Endothelial cell of umbilical vein (primary cell): ENCODE measurements around the gene CCT5.

Experiments
- EZH2 ChIP-seq: IDR thresholded peaks from 2 replicates; pipeline ENCODE4 v1.6.1; 2012; ENCODE audit warnings: borderline replicate concordance, low read depth, mild to moderate bottlenecking, moderate library complexity, low read length, inconsistent platforms; ENCODE audit not compliant: severe bottlenecking
- FOS ChIP-seq: IDR thresholded peaks from 2 replicates; pipeline ENCODE4 v1.6.1; 2011; ENCODE audit warnings: mild to moderate bottlenecking, low read length, moderate library complexity, borderline replicate concordance; ENCODE audit not compliant: insufficient read depth
- POLR2A ChIP-seq: IDR thresholded peaks from 2 replicates; pipeline ENCODE4 v1.6.1; 2012; ENCODE audit warnings: low read depth, mild to moderate bottlenecking, control low read depth, low read length
- POLR2AphosphoS5 ChIP-seq: IDR thresholded peaks from 2 replicates; pipeline ENCODE4 v1.6.1; 2012; ENCODE audit warnings: low read depth, mild to moderate bottlenecking, control low read depth, low read length, moderate library complexity; ENCODE audit not compliant: insufficient read depth
- TF ChIP-seq, protein P1 (sequence below), 2 donors: IDR thresholded peaks; 1 replicate in 1 of 2; 2 replicates in 1 of 2; pipeline ENCODE4 v1.5.1; 2011; ENCODE audit warnings: low read length in 2 of 2, mild to moderate bottlenecking in 2 of 2, moderate library complexity in 2 of 2, control low read depth in 1 of 2, inconsistent platforms in 1 of 2, low read depth in 1 of 2; ENCODE audit not compliant: insufficient read depth in 1 of 2; ENCODE audit errors: extremely low read depth in 1 of 2
- TF ChIP-seq, protein P2 (sequence below): IDR thresholded peaks from 2 replicates; pipeline ENCODE4 v1.6.1; 2011; ENCODE audit not compliant: insufficient read depth, insufficient read length

DNA sequence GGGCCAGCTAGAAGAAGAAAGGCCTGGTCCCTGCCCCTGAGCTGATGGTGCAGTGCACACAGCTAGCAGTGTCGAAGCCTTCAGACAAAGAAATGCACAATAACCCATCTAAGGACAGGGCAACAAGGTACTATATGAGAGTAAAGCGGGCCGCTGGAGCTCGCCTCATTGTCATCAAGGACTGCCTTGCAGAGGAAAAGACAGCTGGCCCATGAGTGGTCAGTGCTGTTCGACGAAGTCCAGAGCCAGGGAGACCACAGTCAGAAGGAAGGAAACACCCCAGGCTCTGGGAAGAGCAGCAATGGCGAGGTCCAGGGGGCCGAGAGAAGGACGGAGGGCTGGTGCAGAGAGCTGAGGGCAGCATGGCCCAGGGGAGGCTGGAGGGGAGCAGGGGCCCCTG, 17.7 kb upstream of the CCT5 start:
- TF ChIP-seq, protein P1, sequence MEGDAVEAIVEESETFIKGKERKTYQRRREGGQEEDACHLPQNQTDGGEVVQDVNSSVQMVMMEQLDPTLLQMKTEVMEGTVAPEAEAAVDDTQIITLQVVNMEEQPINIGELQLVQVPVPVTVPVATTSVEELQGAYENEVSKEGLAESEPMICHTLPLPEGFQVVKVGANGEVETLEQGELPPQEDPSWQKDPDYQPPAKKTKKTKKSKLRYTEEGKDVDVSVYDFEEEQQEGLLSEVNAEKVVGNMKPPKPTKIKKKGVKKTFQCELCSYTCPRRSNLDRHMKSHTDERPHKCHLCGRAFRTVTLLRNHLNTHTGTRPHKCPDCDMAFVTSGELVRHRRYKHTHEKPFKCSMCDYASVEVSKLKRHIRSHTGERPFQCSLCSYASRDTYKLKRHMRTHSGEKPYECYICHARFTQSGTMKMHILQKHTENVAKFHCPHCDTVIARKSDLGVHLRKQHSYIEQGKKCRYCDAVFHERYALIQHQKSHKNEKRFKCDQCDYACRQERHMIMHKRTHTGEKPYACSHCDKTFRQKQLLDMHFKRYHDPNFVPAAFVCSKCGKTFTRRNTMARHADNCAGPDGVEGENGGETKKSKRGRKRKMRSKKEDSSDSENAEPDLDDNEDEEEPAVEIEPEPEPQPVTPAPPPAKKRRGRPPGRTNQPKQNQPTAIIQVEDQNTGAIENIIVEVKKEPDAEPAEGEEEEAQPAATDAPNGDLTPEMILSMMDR (IDR thresholded peaks at IDR 0.05; ENCODE audit: extremely low read depth in 1 of 2, insufficient read depth in 1 of 2, low read depth in 1 of 2, low read length in 2 of 2), result no peak
- TF ChIP-seq POLR2A (no peak), EZH2 (no peak), POLR2AphosphoS5 (no peak), FOS (no peak)
- TF ChIP-seq, protein P2, sequence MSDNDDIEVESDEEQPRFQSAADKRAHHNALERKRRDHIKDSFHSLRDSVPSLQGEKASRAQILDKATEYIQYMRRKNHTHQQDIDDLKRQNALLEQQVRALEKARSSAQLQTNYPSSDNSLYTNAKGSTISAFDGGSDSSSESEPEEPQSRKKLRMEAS, result no peak
